Measurements from ENCODE around the gene SLA2. TPM values are rescaled to one million over a fixed set of nuclear protein-coding genes. Genes with fewer than 3 reads are reported as not detected.

SLA2 gene
- total RNA-seq, 1 experiment from 2014 or later, result not detected

- no peaks in the 10 kb centered on the region for H3K9me2 ChIP-seq (ENCODE audit: insufficient read depth)
- ChIA-PET POLR2A (ENCODE audit: unreplicated experiment) (interaction anchor here (0.5 to 0.6 kb wide), 3 partner anchors 12 to 1896 kb away, joined by 5 to 18 read pairs (median 6); partner anchors contain the start of gene PIGU), CTCF (interaction anchor here (0.7 to 1.5 kb wide), 2 partner anchors 12 to 32 kb away, joined by 4 to 5 read pairs; no protein-coding TSS in a partner anchor)
- peak overlapping the region; percentile 95 for H3K4me2 ChIP-seq
- H2AFZ ChIP-seq, result no peak overlapping the region
- H3F3A ChIP-seq (ENCODE audit: insufficient read depth, low read depth), result peaks cover 49% of the 10 kb centered on the region
- H3K4me3 ChIP-seq, result peak overlapping the region; percentile 75; the same call in 1 of the 2 replicates
- TSS peak; percentile 77 for BruUV-seq (replicated peaks)
- no peak overlapping the region for H3K27ac ChIP-seq
- no peak for DNase-seq
- H3K79me2 ChIP-seq (ENCODE audit: low read depth), result peaks cover 13% of the 10 kb centered on the region
- H3K9me3 ChIP-seq (ENCODE audit: insufficient read depth, low read depth), result no peaks in the 10 kb centered on the region
- no peaks in the 10 kb centered on the region for H3K27me3 ChIP-seq (ENCODE audit: insufficient read depth, low read depth)
- peaks cover 18% of the 10 kb centered on the region for H3K4me1 ChIP-seq (replicated peaks; ENCODE audit: insufficient read depth)
- H3K36me3 ChIP-seq (ENCODE audit: low read depth), result no peaks in the 10 kb centered on the region
- intact Hi-C loops (cut with micrococcal nuclease; ENCODE audit: unreplicated experiment), result loop anchor here (10.0 kb wide), 1 partner anchor 1118 kb away; the partner anchor contains the start of gene CEP250
- no peaks in the 10 kb centered on the region for H4K20me1 ChIP-seq (ENCODE audit: insufficient read depth)
- TF ChIP-seq CTCF (conservative IDR thresholded peaks at IDR 0.05) (no peak), EZH2 (IDR thresholded peaks at IDR 0.05; ENCODE audit: low read depth) (no peak)
These were observed 73.3 kb downstream of the SLA2 start for GRCh38 chr20:36572701-36573102.

- H3K4me1 ChIP-seq (replicated peaks; ENCODE audit: insufficient read depth), result peaks cover 18% of the 10 kb centered on the region
- peaks cover 13% of the 10 kb centered on the region for H3K79me2 ChIP-seq (ENCODE audit: low read depth)
- no peaks in the 10 kb centered on the region for H3K9me2 ChIP-seq (ENCODE audit: insufficient read depth)
- no peak for DNase-seq
- no peak overlapping the region for H2AFZ ChIP-seq
- TF ChIP-seq CTCF (conservative IDR thresholded peaks at IDR 0.05) (no peak), EZH2 (IDR thresholded peaks at IDR 0.05; ENCODE audit: low read depth) (no peak)
- no peak overlapping the region for H3K27ac ChIP-seq
- no peaks in the 10 kb centered on the region for H4K20me1 ChIP-seq (ENCODE audit: insufficient read depth)
- intact Hi-C loops (cut with micrococcal nuclease; ENCODE audit: unreplicated experiment), result loop anchor here (10.0 kb wide), 1 partner anchor 1117 kb away; the partner anchor contains the start of gene CEP250
- ChIA-PET POLR2A (ENCODE audit: unreplicated experiment) (interaction anchor here (0.6 kb wide), 1 partner anchor 12 kb away, joined by 6 read pairs; no protein-coding TSS in a partner anchor), CTCF (interaction anchor here (1.5 kb wide), 1 partner anchor 33 kb away, joined by 4 read pairs; no protein-coding TSS in a partner anchor)
- H3K4me3 ChIP-seq, result no peak overlapping the region
- H3K9me3 ChIP-seq (ENCODE audit: insufficient read depth, low read depth), result no peaks in the 10 kb centered on the region
- no peaks in the 10 kb centered on the region for H3K27me3 ChIP-seq (ENCODE audit: insufficient read depth, low read depth)
- H3K36me3 ChIP-seq (ENCODE audit: low read depth), result no peaks in the 10 kb centered on the region
- H3F3A ChIP-seq (ENCODE audit: insufficient read depth, low read depth), result peaks cover 49% of the 10 kb centered on the region
- no peak overlapping the region for H3K4me2 ChIP-seq
- BruUV-seq (replicated peaks), result no TSS peak
These were observed 74.2 kb downstream of the SLA2 start for GRCh38 chr20:36571564-36572504.

- no peaks in the 10 kb centered on the region for H4K20me1 ChIP-seq (ENCODE audit: insufficient read depth)
- TF ChIP-seq CTCF (conservative IDR thresholded peaks at IDR 0.05), result no peak
- TF ChIP-seq EZH2 (IDR thresholded peaks at IDR 0.05; ENCODE audit: low read depth), result no peak
- H3F3A ChIP-seq (ENCODE audit: insufficient read depth, low read depth), result peaks cover 36% of the 10 kb centered on the region
- H3K4me1 ChIP-seq (replicated peaks; ENCODE audit: insufficient read depth), result peaks cover 3% of the 10 kb centered on the region; the same call in 1 of the 2 replicates
- no peaks in the 10 kb centered on the region for H3K27me3 ChIP-seq (ENCODE audit: insufficient read depth, low read depth)
- ChIA-PET CTCF (no interaction called here), POLR2A (ENCODE audit: unreplicated experiment) (interaction anchor here (0.7 kb wide), 1 partner anchor 602 kb away, joined by 4 read pairs; no protein-coding TSS in a partner anchor)
- no peaks in the 10 kb centered on the region for H3K79me2 ChIP-seq (ENCODE audit: low read depth)
- no TSS peak for BruUV-seq (replicated peaks)
- no peak for DNase-seq
- H3K4me2 ChIP-seq, result no peak overlapping the region
- H3K9me3 ChIP-seq (ENCODE audit: insufficient read depth, low read depth), result peaks cover 3% of the 10 kb centered on the region; the same call in 1 of the 2 replicates
- intact Hi-C loops (cut with micrococcal nuclease; ENCODE audit: unreplicated experiment), result loop anchor here (10.0 kb wide), 1 partner anchor 1115 kb away; the partner anchor contains the start of gene CEP250
- no peaks in the 10 kb centered on the region for H3K36me3 ChIP-seq (ENCODE audit: low read depth)
- no peak overlapping the region for H3K4me3 ChIP-seq
- no peak overlapping the region for H3K27ac ChIP-seq
- H2AFZ ChIP-seq, result no peak overlapping the region
- no peaks in the 10 kb centered on the region for H3K9me2 ChIP-seq (ENCODE audit: insufficient read depth)
These were observed 76.1 kb downstream of the SLA2 start for GRCh38 chr20:36569847-36570429.

Data from PC-9 (cell line).